HG02763 (cell line): ENCODE measurements around the gene PARP9.
A peak's percentile ranks its signal among the peaks of the same experiment; 100 is the strongest.
"Not testable (repeated sequence)": the region's sequence is repeated elsewhere in the genome, so short reads cannot be mapped to it uniquely, and the experiment has no call there.

Experiments used
- ATAC-seq: cut with Tn5 transposase; IDR thresholded peaks from one replicate; pipeline ENCODE4 v1.9.1; 2021; ENCODE audit warnings: mild to moderate bottlenecking, moderate library complexity; ENCODE audit not compliant: unreplicated experiment

PARP9 gene

DNA sequence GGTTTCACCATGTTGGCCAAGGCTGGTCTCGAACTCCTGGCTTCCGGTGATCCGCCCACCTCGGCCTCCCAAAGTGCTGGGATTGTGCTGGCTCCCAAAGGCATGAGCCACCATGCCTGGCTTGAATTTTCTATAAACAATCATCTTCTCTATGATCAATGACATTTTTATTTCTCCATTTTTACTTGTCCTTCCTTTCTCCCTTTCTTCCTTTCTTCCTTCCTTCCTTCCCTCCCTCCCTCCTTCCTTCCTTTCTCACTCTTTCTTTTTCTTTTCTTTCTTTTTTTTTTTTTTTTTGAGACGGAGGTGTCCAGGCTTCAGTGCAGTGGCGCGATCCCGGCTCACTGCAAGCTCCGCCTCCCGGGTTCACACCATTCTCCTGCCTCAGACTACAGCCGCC lies 40.8 kb downstream of the PARP9 start:
- no peak for ATAC-seq

- ATAC-seq: no peak
Observed at GRCh38 chr3:122520861-122521260, 43.2 kb downstream of the PARP9 start.

DNA sequence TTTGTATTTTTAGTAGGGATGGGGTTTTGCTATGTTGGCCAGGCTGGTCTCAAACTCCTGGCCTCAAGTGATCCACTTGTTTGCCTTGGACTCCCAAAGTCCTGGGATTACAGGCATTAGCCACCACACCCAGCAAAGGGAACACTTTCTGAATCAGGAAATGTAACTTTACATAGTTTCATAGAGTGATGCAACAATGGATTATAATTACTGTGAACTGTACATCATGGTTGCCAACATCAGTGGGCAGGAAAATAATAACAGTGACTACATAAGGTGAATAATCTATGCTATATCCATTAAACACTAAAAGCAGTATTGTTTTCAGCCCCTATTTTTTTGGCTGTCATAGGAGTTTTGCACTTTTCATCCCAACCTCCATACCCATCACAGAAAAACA lies 44.4 kb downstream of the PARP9 start:
- no peak for ATAC-seq

DNA sequence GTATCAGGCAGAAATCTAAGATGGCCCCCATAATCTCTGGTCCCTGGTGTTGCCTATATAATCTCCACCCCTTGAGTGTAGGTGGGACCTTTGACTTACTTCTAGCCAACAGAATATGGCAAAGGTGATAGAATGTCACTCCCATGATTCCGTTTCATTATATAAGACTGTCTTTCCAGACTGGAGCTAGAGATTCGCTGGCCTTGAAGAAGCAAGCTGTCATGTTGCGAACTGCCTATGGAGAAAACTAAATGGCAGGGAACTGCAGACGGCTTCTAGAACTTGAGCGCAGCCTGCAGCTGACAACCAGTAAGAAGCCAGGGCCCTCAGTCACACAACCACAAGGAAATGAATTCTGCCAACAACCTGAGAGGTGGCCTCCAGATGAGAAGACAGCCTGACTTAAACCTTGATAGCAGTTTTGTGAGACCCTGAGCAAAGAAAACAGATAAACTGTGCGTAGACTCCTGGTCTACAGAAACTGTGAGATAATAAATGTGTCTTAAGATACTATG lies 47.2 kb downstream of the PARP9 start:
- ATAC-seq: no peak

GRCh38 chr3:122515870-122516269 lies 48.2 kb downstream of the PARP9 start:
- ATAC-seq: no peak

DNA sequence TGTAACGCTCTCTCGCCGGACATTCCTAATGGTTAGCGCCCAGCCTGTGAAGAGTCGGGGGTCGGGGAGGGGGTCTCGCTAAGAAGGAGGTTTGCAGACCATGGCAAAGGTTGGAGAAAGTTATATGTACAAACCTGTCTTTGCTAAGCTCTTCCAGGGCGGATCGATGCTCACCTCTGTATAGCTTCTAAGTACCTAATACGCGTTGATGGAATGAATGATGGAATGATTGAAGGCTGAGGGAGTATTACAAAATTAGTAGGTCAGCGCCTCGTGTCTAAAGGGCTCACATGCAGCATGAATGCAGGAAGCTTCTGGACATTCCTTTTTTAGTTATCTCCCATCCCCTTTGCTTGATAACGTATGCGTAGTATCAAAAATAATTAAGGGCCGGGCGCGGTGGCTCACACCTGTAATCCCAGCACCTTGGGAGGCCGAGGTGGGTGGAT lies 49.1 kb downstream of the PARP9 start:
- ATAC-seq: no peak

DNA sequence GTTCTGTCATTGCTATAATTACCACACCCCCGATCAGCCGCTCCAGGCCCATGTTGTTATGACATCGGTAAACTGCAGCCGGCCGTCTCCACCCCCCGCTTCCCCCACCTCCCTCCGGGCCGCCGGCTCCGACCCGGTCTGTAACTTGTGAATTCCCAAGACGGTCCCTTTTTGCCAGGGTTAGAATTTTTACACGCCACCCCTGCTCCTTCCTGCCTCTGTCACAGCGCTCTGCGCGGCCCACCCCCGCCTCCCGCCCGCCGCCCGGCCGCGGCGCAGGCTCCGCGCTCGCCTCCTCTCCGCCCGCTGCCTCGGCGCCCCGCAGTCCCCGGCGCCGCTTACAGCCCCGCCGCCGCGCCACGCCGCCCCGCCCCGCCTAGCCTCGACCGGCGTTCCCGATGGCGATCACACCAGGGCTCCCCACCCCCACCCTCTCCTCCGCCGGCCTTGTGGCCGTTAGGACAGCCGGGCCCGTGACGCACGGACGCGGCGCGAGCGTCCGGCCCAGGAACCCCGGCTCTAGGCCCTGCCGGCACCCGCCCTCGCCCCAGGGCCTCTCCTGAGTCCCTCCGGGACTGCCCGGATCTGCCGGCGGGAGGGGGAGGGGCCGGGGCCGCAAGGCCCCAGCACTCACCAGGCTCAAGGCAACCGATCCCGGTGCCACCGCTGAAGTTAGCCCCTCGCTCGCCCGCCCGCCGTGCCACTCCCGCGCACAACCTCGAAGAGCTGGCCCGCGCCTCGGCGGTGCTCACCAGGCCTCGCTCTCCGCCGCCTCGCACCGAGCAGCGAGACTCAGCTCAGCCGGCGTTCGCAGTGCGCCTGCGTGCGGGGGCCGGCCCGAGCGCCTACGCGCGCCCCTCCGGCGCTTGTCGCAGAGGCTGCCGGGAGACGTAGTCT lies 49.7 kb downstream of the PARP9 start, which contains the start of gene KPNA1:
Gene KPNA1 (minus strand): TSS at position 817 of the 897 bp plus-strand sequence. CDS start 18,374 bp downstream, outside the sequence.
- peak; percentile 88 for ATAC-seq

GRCh38 chr3:122513386-122514122 lies 50.5 kb downstream of the PARP9 start:
- ATAC-seq: no peak

DNA sequence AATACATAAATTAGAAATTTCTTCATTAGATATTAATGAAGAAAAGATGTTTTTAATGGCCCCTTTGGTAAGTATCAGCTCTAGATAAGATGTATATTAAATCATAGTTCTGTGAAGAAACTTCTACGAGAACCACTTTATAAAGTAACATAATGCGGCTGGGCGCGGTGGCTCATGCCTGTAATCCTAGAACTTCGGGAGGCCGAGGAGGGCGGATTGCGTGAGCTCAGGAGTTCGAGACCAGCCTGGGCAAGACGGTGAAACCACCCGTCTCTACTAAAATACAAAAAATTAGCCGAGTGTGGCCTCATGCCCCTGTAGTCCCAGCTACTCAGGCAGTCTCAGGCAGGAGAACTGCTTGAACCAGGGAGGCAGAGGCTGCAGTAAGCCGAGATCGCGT lies 51.8 kb downstream of the PARP9 start:
- no peak for ATAC-seq

DNA sequence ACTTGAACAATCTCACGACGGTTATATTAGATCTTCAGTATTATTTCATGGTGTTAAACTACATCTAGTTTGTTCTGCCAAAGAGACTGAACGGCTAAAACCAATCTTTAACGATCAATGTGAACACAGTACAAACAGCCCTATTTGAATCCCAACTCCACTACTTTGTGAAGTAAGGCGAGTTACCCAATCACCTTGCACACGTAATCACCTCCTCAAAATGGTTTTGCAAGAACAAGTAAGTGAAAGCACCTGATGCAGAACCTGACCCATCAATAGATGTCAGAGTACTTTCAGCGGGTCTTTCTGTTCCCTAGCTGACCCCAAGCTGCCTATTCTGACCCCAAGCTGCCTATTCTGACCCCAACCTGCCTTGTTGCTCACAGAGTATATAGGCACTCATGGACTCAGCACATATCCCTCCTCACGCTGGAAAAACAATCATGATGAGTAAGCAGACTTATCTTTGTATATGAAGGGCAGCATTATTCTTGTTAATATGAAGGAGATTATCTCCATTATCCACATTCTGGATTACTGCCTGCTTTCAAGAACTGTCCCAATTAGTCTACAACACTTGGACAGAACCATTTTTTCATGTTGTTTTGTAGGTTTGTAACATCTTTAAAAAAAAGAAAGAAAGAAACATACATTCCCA lies 53.1 kb downstream of the PARP9 start:
- no peak for ATAC-seq

- not testable (repeated sequence) for ATAC-seq
Observed at GRCh38 chr3:122508944-122509343, 55.2 kb downstream of the PARP9 start.

- ATAC-seq: no peak
Observed at GRCh38 chr3:122508135-122508914, 55.8 kb downstream of the PARP9 start.

DNA sequence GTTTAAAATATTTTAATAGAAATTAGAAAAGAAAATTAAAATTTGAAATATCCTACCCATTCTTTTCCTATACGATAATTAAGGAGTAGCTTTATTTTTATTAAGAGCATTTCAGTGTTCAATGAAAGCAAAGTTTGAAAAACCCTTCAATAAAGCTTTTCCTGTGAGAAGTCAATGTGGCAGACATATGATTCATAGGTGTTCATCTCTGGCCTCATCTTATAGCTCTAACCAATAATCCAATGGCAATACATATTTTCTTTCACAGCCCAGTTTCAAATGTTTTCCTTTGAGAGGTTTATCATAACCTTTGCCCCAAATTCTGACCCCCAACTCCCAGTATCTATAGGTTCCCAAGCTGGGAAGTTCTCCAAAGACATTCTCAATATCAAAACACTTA lies 57.6 kb downstream of the PARP9 start:
- no peak for ATAC-seq

- ATAC-seq: no peak
Observed at GRCh38 chr3:122505676-122506075, 58.4 kb downstream of the PARP9 start.

- ATAC-seq: no peak
Observed at GRCh38 chr3:122502941-122503340, 61.2 kb downstream of the PARP9 start.

- ATAC-seq: no peak
Observed at GRCh38 chr3:122502139-122502538, 62.0 kb downstream of the PARP9 start.

- not testable (repeated sequence) for ATAC-seq
Observed at GRCh38 chr3:122500964-122501363, 63.1 kb downstream of the PARP9 start.

DNA sequence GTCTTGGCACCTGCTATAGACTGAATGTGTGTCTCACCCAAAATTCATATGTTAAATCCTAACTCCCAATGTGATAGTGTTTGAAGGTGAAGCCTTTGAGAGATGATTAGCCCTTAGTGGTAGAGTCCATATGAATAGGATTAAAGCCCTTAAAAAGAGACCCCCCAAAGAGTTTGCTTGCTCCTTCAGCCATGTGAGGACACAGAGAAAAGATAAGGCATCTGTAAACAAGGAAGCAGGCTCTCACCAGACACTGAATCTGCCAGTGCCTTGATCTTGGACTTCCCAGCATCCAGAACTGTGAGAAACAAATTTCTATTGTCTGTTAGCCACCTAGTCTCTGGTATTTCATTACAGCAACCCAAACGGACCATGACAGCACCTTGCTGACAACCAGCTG lies 65.9 kb downstream of the PARP9 start:
- ATAC-seq: no peak

DNA sequence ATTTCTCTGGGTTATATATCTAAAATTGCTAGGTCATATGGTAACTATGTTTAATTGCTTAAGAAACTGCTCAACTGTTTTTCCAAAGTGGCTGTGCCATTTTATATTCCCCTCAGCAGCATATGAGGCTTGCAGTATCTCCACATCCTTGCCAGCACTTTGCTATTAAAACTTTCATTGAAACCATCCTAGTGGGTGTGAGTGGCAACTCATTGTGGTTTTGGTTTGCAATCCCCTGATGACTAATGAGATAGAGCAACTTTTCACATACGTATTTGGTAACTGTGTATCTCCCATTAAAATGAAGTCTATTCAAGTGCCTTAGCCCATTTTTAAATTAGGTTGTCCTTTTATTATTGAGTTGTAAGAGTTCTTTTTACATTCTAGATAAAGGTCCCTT lies 66.7 kb downstream of the PARP9 start:
- ATAC-seq: peak; percentile 81

DNA sequence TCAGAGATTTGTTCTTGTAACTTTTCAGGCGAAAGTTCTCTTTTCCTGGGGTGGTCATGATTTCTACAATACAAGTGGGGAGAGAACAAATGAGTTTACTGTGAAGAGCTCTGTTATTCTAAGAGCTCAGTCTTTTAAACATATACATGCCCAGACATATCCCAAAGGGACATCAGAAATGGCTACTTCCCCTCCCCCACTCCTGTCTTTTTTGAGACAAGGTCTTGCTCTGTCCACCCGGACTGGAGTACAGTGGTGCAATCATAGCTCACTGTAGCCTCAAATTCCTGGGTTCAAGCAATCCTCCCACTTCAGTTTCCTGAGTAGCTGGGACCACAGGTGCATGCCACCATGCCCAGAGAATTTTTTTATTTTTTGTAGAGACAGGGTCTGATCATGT lies 67.6 kb downstream of the PARP9 start:
- no peak for ATAC-seq
